ENCODE results near the gene PIKFYVE.

DNA sequence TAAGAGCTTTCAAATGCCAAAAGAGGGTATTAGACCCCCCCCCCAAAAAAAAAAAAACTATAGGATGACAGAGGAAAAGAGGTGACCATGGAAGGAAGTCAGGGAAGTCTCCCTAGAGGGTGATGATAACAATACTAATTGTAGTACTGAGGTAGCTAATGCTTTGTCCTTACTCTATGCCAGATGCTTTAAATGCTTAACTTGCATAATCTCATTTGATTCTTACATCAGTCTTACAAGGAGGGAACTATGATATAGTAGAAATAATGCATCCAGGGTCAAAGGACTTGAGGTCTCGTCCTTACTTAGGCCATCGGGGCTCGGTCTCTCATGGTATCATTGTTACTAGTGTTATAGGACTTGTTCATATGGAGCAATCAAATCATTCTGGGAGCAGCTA lies 20.3 kb upstream of the PIKFYVE start:
- no peak for TF ChIP-seq POLR2AphosphoS5 (IDR thresholded peaks at IDR 0.05)
- TF ChIP-seq POLR2A (IDR thresholded peaks at IDR 0.05), result no peak
